A673 (cell line): ENCODE data around the gene ITSN2. TPM values are rescaled to one million over a fixed set of nuclear protein-coding genes. Genes with fewer than 3 reads are reported as not detected.

Source experiments
- BruUV-seq: library from RNA; stranded (reverse); fragments of 400-500 nt; replicated peaks from 2 replicates; lab custom pipeline; 2021; lab: Mats Ljungman, UMichigan
- CTCF ChIA-PET: fragments of 300-600 bp; sonication (Branson Sonifier 250); formaldehyde crosslinking; loops from one replicate; lab custom pipeline; 2022; ENCODE audit warnings: antibody characterized with exemption; lab: Charles Lee
- POLR2A ChIA-PET: fragments of 300-600 bp; sonication (Branson Sonifier 250); formaldehyde crosslinking; loops from one replicate; lab custom pipeline; 2022; ENCODE audit warnings: antibody characterized with exemption; ENCODE audit not compliant: low non-redundant PET; lab: Charles Lee
- DNase-seq: peaks from one replicate; pipeline ENCODE4 v3.0.0-alpha.2; 2015; ENCODE audit warnings: low spot score
- H3K27ac ChIP-seq: fragments of 200-600 bp; sonication (generic); 2 replicates; pipeline ENCODE4 v1.5.1; 2016; ENCODE audit warnings: mixed run types, low read depth, mild to moderate bottlenecking, mixed read lengths, antibody characterized with exemption, low read length; ENCODE audit not compliant: poor library complexity, severe bottlenecking
- H3K27me3 ChIP-seq: fragments of 200-600 bp; sonication (generic); replicated peaks from 2 replicates; pipeline ENCODE4 v1.6.1; 2017; ENCODE audit warnings: mixed run types, low read depth, mild to moderate bottlenecking, mixed read lengths, antibody characterized with exemption, low read length; ENCODE audit not compliant: insufficient read depth, poor library complexity
- H3K36me3 ChIP-seq: fragments of 200-600 bp; sonication (generic); 2 replicates; pipeline ENCODE4 v1.6.1; 2016; ENCODE audit warnings: mixed run types, mild to moderate bottlenecking, mixed read lengths, antibody characterized with exemption, low read length; ENCODE audit not compliant: insufficient read depth, poor library complexity, severe bottlenecking
- H3K4me1 ChIP-seq: fragments of 200-600 bp; sonication (generic); 2 replicates; pipeline ENCODE4 v1.6.1; 2017; ENCODE audit warnings: mixed run types, mild to moderate bottlenecking, mixed read lengths, antibody characterized with exemption, low read length; ENCODE audit not compliant: insufficient read depth, poor library complexity, severe bottlenecking
- H3K4me3 ChIP-seq: fragments of 200-600 bp; sonication (generic); 2 replicates; pipeline ENCODE4 v1.5.1; 2016; ENCODE audit warnings: low read depth, mixed run types, mild to moderate bottlenecking, mixed read lengths, low read length; ENCODE audit not compliant: poor library complexity, severe bottlenecking
- H3K9me3 ChIP-seq: fragments of 200-600 bp; sonication (generic); 2 replicates; pipeline ENCODE4 v1.6.1; 2016; ENCODE audit warnings: mixed run types, low read depth, mild to moderate bottlenecking, mixed read lengths, antibody characterized with exemption, low read length; ENCODE audit not compliant: poor library complexity, severe bottlenecking
- CTCF ChIP-seq: fragments of 300-800, 200-600 bp; sonication (generic); conservative IDR thresholded peaks from 2 replicates; pipeline ENCODE4 v1.5.1; 2017; ENCODE audit warnings: low read depth, mild to moderate bottlenecking, antibody characterized with exemption, low read length, moderate library complexity, mixed read lengths
- EZH2 ChIP-seq: fragments of 200-600 bp; sonication (generic); IDR thresholded peaks from 2 replicates; pipeline ENCODE4 v1.6.1; 2017; ENCODE audit warnings: borderline replicate concordance, low read depth, mild to moderate bottlenecking, mixed read lengths, antibody characterized with exemption, low read length; ENCODE audit not compliant: poor library complexity, severe bottlenecking
- intact Hi-C: fragments of 100-400 bp; cut with micrococcal nuclease; formaldehyde crosslinking; loops from one replicate; pipeline ENCODE4 v1.10.0; 2022; ENCODE audit not compliant: unreplicated experiment
- total RNA-seq: library from RNA; stranded (reverse); gene quantifications from 2 replicates; pipeline ENCODE4 v1.2.3, GENCODE V29; 2021

Gene ITSN2
- total RNA-seq, 1 experiment from 2014 or later, result 16.4 TPM

GRCh38 chr2:24354957-24355356, 5.4 kb downstream of the ITSN2 start:
- intact Hi-C loops, result no loop called here
- CTCF ChIA-PET, result no interaction called here
- Histone ChIP-seq H3K27ac (no peak overlapping the region), H3K4me3 (no peak overlapping the region), H3K36me3 (no peaks in the 10 kb centered on the region), H3K9me3 (no peaks in the 10 kb centered on the region), H3K27me3 (no peaks in the 10 kb centered on the region), H3K4me1 (no peaks in the 10 kb centered on the region)
- TF ChIP-seq CTCF (no peak), EZH2 (no peak)
- DNase-seq, result no peak
- no TSS peak for BruUV-seq
- POLR2A ChIA-PET, result no interaction called here

- no peaks in the 10 kb centered on the region for H3K4me1 ChIP-seq
- TF ChIP-seq EZH2, result no peak
- no peak for TF ChIP-seq CTCF
- intact Hi-C loops, result no loop called here
- CTCF ChIA-PET, result no interaction called here
- DNase-seq, result no peak
- H3K36me3 ChIP-seq, result no peaks in the 10 kb centered on the region
- no TSS peak for BruUV-seq
- POLR2A ChIA-PET, result no interaction called here
- H3K27me3 ChIP-seq, result no peaks in the 10 kb centered on the region
- H3K27ac ChIP-seq, result no peak overlapping the region
- H3K4me3 ChIP-seq, result no peak overlapping the region
- H3K9me3 ChIP-seq, result no peaks in the 10 kb centered on the region
These were observed 5.9 kb downstream of the ITSN2 start for GRCh38 chr2:24354395-24354794.

- ChIA-PET CTCF (no interaction called here), POLR2A (no interaction called here)
- Histone ChIP-seq H3K36me3 (no peaks in the 10 kb centered on the region), H3K27ac (no peak overlapping the region), H3K4me3 (no peak overlapping the region), H3K27me3 (no peaks in the 10 kb centered on the region), H3K9me3 (no peaks in the 10 kb centered on the region), H3K4me1 (no peaks in the 10 kb centered on the region)
- intact Hi-C loops, result no loop called here
- no peak for TF ChIP-seq EZH2
- no peak for TF ChIP-seq CTCF
- DNase-seq, result no peak
- BruUV-seq, result no TSS peak
These were observed 6.4 kb downstream of the ITSN2 start for GRCh38 chr2:24353973-24354372.
